ENCODE results near the gene DUSP5. TPM values are rescaled to one million over a fixed set of nuclear protein-coding genes. Genes with fewer than 3 reads are reported as not detected.

DUSP5 gene
- total RNA-seq, 4 donors from 2014 or later: 10.4 to 112 (median 17.5) TPM

- no peak for TF ChIP-seq POLR2A (IDR thresholded peaks at IDR 0.05)
- no peak for TF ChIP-seq CTCF (IDR thresholded peaks at IDR 0.05)
- Histone ChIP-seq H3K36me3 (no peaks in the 10 kb centered on the region), H3K9me3 (no peaks in the 10 kb centered on the region), H3K4me1 (no peaks in the 10 kb centered on the region), H3K27ac (no peak overlapping the region), H3K27me3 (peaks cover 0 to 2% of the 10 kb centered on the region in 2 donors), H3K4me3 (no peak overlapping the region)
- intact Hi-C loops (cut with DNase I; ENCODE audit: low total_unique reads): no loop called here
- DNase-seq: no peak
Observed at GRCh38 chr10:110533149-110533548, 35.4 kb downstream of the DUSP5 start.

GRCh38 chr10:110534571-110534970 lies 36.9 kb downstream of the DUSP5 start:
- intact Hi-C loops (cut with DNase I; ENCODE audit: low total_unique reads): no loop called here
- Histone ChIP-seq H3K27me3 (peaks cover 0 to 2% of the 10 kb centered on the region in 2 donors), H3K36me3 (no peaks in the 10 kb centered on the region), H3K4me3 (no peak overlapping the region), H3K4me1 (no peaks in the 10 kb centered on the region), H3K27ac (no peak overlapping the region), H3K9me3 (no peaks in the 10 kb centered on the region)
- no peak for DNase-seq
- TF ChIP-seq POLR2A (IDR thresholded peaks at IDR 0.05) (no peak), CTCF (IDR thresholded peaks at IDR 0.05) (no peak)

GRCh38 chr10:110535958-110536891 lies 38.5 kb downstream of the DUSP5 start:
- Histone ChIP-seq H3K27ac (no peak overlapping the region), H3K9me3 (no peaks in the 10 kb centered on the region), H3K27me3 (peaks cover 0 to 2% of the 10 kb centered on the region in 2 donors), H3K4me1 (no peaks in the 10 kb centered on the region), H3K36me3 (no peaks in the 10 kb centered on the region), H3K4me3 (no peak overlapping the region)
- intact Hi-C loops (cut with DNase I; ENCODE audit: low total_unique reads): no loop called here
- TF ChIP-seq CTCF (IDR thresholded peaks at IDR 0.05) (peak in 3 of 4 experiments; percentile 10 to 31 (median 16)), POLR2A (IDR thresholded peaks at IDR 0.05) (no peak)
- no peak for DNase-seq

GRCh38 chr10:110539091-110539490 lies 41.4 kb downstream of the DUSP5 start:
- intact Hi-C loops (cut with DNase I; ENCODE audit: low total_unique reads): no loop called here
- DNase-seq: no peak
- Histone ChIP-seq H3K27ac (no peak overlapping the region), H3K27me3 (no peaks in the 10 kb centered on the region), H3K36me3 (no peaks in the 10 kb centered on the region), H3K9me3 (no peaks in the 10 kb centered on the region), H3K4me3 (no peak overlapping the region), H3K4me1 (no peaks in the 10 kb centered on the region)
- TF ChIP-seq CTCF (IDR thresholded peaks at IDR 0.05) (no peak), POLR2A (IDR thresholded peaks at IDR 0.05) (no peak)

- H3K27ac ChIP-seq: no peak overlapping the region
- DNase-seq: no peak
- intact Hi-C loops (cut with DNase I; ENCODE audit: low total_unique reads): loop anchor here (10.0 kb wide), 1 partner anchor 225 kb away; no protein-coding TSS in a partner anchor
- H3K36me3 ChIP-seq: no peaks in the 10 kb centered on the region
- no peaks in the 10 kb centered on the region for H3K4me1 ChIP-seq
- TF ChIP-seq POLR2A (IDR thresholded peaks at IDR 0.05) (no peak), CTCF (IDR thresholded peaks at IDR 0.05) (no peak)
- no peak overlapping the region for H3K4me3 ChIP-seq
- H3K27me3 ChIP-seq: no peaks in the 10 kb centered on the region
- H3K9me3 ChIP-seq: no peaks in the 10 kb centered on the region
Observed at GRCh38 chr10:110540031-110540430, 42.3 kb downstream of the DUSP5 start.

All from uterus (tissue), 4 donors.